ENCODE measurements around the gene CLCA2.
A peak's percentile ranks its signal among the peaks of the same experiment; 100 is the strongest.

CLCA2 gene

GRCh38 chr1:86410879-86411278 lies 13.1 kb upstream of the CLCA2 start:
- TF ChIP-seq GATA1 (IDR thresholded peaks at IDR 0.05; ENCODE audit: low read depth, low read length) (no peak), POLR2A (IDR thresholded peaks at IDR 0.05; ENCODE audit: low read length) (no peak)
- no peak for DNase-seq

GRCh38 chr1:86416343-86416742 lies 7.6 kb upstream of the CLCA2 start:
- no peak for DNase-seq
- TF ChIP-seq GATA1 (IDR thresholded peaks at IDR 0.05; ENCODE audit: low read depth, low read length), result no peak
- no peak for TF ChIP-seq POLR2A (IDR thresholded peaks at IDR 0.05; ENCODE audit: low read length)

- no peak for TF ChIP-seq POLR2A (IDR thresholded peaks at IDR 0.05; ENCODE audit: low read length)
- no peak for TF ChIP-seq GATA1 (IDR thresholded peaks at IDR 0.05; ENCODE audit: low read depth, low read length)
- DNase-seq, result peak; percentile 21 to 33
These were observed 4.6 kb upstream of the CLCA2 start for GRCh38 chr1:86419277-86419903.

GRCh38 chr1:86421601-86422280 lies 2.2 kb upstream of the CLCA2 start:
- TF ChIP-seq POLR2A (IDR thresholded peaks at IDR 0.05; ENCODE audit: low read length), result no peak
- TF ChIP-seq GATA1 (IDR thresholded peaks at IDR 0.05; ENCODE audit: low read depth, low read length), result no peak
- DNase-seq, result peak in 1 of 2 experiments; percentile 11

- TF ChIP-seq GATA1 (IDR thresholded peaks at IDR 0.05; ENCODE audit: low read depth, low read length) (no peak), POLR2A (IDR thresholded peaks at IDR 0.05; ENCODE audit: low read length) (no peak)
- DNase-seq, result no peak
These were observed 498 bp upstream of the CLCA2 start for GRCh38 chr1:86423473-86423872.

GRCh38 chr1:86429122-86429725 lies 5.3 kb downstream of the CLCA2 start:
- DNase-seq, result no peak
- TF ChIP-seq GATA1 (IDR thresholded peaks at IDR 0.05; ENCODE audit: low read depth, low read length) (no peak), POLR2A (IDR thresholded peaks at IDR 0.05; ENCODE audit: low read length) (no peak)

- no peak for DNase-seq
- TF ChIP-seq GATA1 (IDR thresholded peaks at IDR 0.05; ENCODE audit: low read depth, low read length) (no peak), POLR2A (IDR thresholded peaks at IDR 0.05; ENCODE audit: low read length) (no peak)
These were observed 5.9 kb downstream of the CLCA2 start for GRCh38 chr1:86429835-86430234.

- DNase-seq, result no peak
These were observed 6.4 kb downstream of the CLCA2 start for GRCh38 chr1:86430376-86430775.

GRCh38 chr1:86434059-86434458 lies 10.1 kb downstream of the CLCA2 start:
- DNase-seq, result no peak
- TF ChIP-seq POLR2A (IDR thresholded peaks at IDR 0.05; ENCODE audit: low read length) (no peak), GATA1 (IDR thresholded peaks at IDR 0.05; ENCODE audit: low read depth, low read length) (no peak)

More at GRCh38 chr1:86430376-86430775, 6.4 kb downstream of the CLCA2 start:
- TF ChIP-seq GATA1 (IDR thresholded peaks at IDR 0.05; ENCODE audit: low read depth, low read length), result no peak
- no peak for TF ChIP-seq POLR2A (IDR thresholded peaks at IDR 0.05; ENCODE audit: low read length)

GRCh38 chr1:86435327-86435726 lies 11.4 kb downstream of the CLCA2 start:
- peak in 1 of 2 experiments; percentile 47 for DNase-seq
- TF ChIP-seq POLR2A (IDR thresholded peaks at IDR 0.05; ENCODE audit: low read length) (no peak), GATA1 (IDR thresholded peaks at IDR 0.05; ENCODE audit: low read depth, low read length) (no peak)

- DNase-seq, result no peak
- no peak for TF ChIP-seq POLR2A (IDR thresholded peaks at IDR 0.05; ENCODE audit: low read length)
- TF ChIP-seq GATA1 (IDR thresholded peaks at IDR 0.05; ENCODE audit: low read depth, low read length), result no peak
These were observed 12.1 kb downstream of the CLCA2 start for GRCh38 chr1:86436041-86436440.

GRCh38 chr1:86441581-86441980 lies 17.6 kb downstream of the CLCA2 start:
- no peak for DNase-seq
- TF ChIP-seq POLR2A (IDR thresholded peaks at IDR 0.05; ENCODE audit: low read length) (no peak), GATA1 (IDR thresholded peaks at IDR 0.05; ENCODE audit: low read depth, low read length) (no peak)

- TF ChIP-seq POLR2A (IDR thresholded peaks at IDR 0.05; ENCODE audit: low read length), result no peak
- TF ChIP-seq GATA1 (IDR thresholded peaks at IDR 0.05; ENCODE audit: low read depth, low read length), result no peak
- no peak for DNase-seq
These were observed 18.0 kb downstream of the CLCA2 start for GRCh38 chr1:86441997-86442396.

- no peak for DNase-seq
These were observed 21.9 kb downstream of the CLCA2 start for GRCh38 chr1:86445919-86446318.

More at GRCh38 chr1:86445919-86446318, 21.9 kb downstream of the CLCA2 start:
- TF ChIP-seq POLR2A (IDR thresholded peaks at IDR 0.05; ENCODE audit: low read length) (no peak), GATA1 (IDR thresholded peaks at IDR 0.05; ENCODE audit: low read depth, low read length) (no peak)
